Osteocyte (in vitro differentiated cells): Measurements from ENCODE around the gene GMDS. TPM values are rescaled to one million over a fixed set of nuclear protein-coding genes. Genes with fewer than 3 reads are reported as not detected.

Experiments used
- DNase-seq: peaks from one replicate; pipeline ENCODE4 v3.0.0; 2021; ENCODE audit warnings: mixed read lengths; ENCODE audit not compliant: unreplicated experiment; ENCODE audit errors: extremely low spot score
- H3K27ac Mint-ChIP-seq: one replicate; pipeline ENCODE4 v1.8.0; 2021; ENCODE audit warnings: mild to moderate bottlenecking, mixed read lengths; ENCODE audit not compliant: unreplicated experiment
- H3K27me3 Mint-ChIP-seq: one replicate; pipeline ENCODE4 v1.8.0; 2021; ENCODE audit warnings: mixed read lengths; ENCODE audit not compliant: unreplicated experiment
- H3K36me3 Mint-ChIP-seq: one replicate; pipeline ENCODE4 v1.8.0; 2021; ENCODE audit warnings: mixed read lengths; ENCODE audit not compliant: unreplicated experiment
- H3K4me1 Mint-ChIP-seq: one replicate; pipeline ENCODE4 v1.8.0; 2021; ENCODE audit warnings: mixed read lengths; ENCODE audit not compliant: unreplicated experiment
- H3K4me3 Mint-ChIP-seq: one replicate; pipeline ENCODE4 v1.8.0; 2021; ENCODE audit warnings: mild to moderate bottlenecking, moderate library complexity, mixed read lengths; ENCODE audit not compliant: unreplicated experiment
- H3K9me3 Mint-ChIP-seq: one replicate; pipeline ENCODE4 v1.8.0; 2021; ENCODE audit warnings: mixed read lengths; ENCODE audit not compliant: unreplicated experiment
- CTCF ChIP-seq: fragments of 200-600 bp; sonication (generic); IDR thresholded peaks from 2 replicates; pipeline ENCODE4 v1.5.0; 2021; ENCODE audit warnings: antibody characterized with exemption, mild to moderate bottlenecking, moderate library complexity
- total RNA-seq: library from RNA; stranded (reverse); gene quantifications from 2 replicates; pipeline ENCODE4 v1.2.1, GENCODE V29; 2021

GMDS gene
- total RNA-seq, 1 donor from 2014 or later = 30.7 TPM

- peaks cover 7% of the 10 kb centered on the region for H3K9me3 Mint-ChIP-seq
- H3K36me3 Mint-ChIP-seq = peaks cover 14% of the 10 kb centered on the region
- H3K4me3 Mint-ChIP-seq = no peak overlapping the region
- no peak overlapping the region for H3K27ac Mint-ChIP-seq
- TF ChIP-seq CTCF = no peak
- H3K27me3 Mint-ChIP-seq = no peaks in the 10 kb centered on the region
- no peaks in the 10 kb centered on the region for H3K4me1 Mint-ChIP-seq
- DNase-seq = no peak
Observed at GRCh38 chr6:1735239-1735803, 510.1 kb downstream of the GMDS start.

- H3K4me3 Mint-ChIP-seq = no peak overlapping the region
- H3K4me1 Mint-ChIP-seq = no peaks in the 10 kb centered on the region
- no peak for TF ChIP-seq CTCF
- no peak overlapping the region for H3K27ac Mint-ChIP-seq
- peaks cover 15% of the 10 kb centered on the region for H3K36me3 Mint-ChIP-seq
- H3K9me3 Mint-ChIP-seq = peaks cover 7% of the 10 kb centered on the region
- no peaks in the 10 kb centered on the region for H3K27me3 Mint-ChIP-seq
- no peak for DNase-seq
Observed at GRCh38 chr6:1730882-1731281, 514.5 kb downstream of the GMDS start.

- TF ChIP-seq CTCF = no peak
- no peak for DNase-seq
Observed at GRCh38 chr6:1729750-1730140, 515.7 kb downstream of the GMDS start.

GRCh38 chr6:1729133-1729749 lies 516.2 kb downstream of the GMDS start:
- Mint-ChIP-seq H3K4me1 (peaks cover 8% of the 10 kb centered on the region), H3K9me3 (peaks cover 7% of the 10 kb centered on the region), H3K4me3 (no peak overlapping the region), H3K36me3 (peaks cover 26% of the 10 kb centered on the region), H3K27ac (no peak overlapping the region), H3K27me3 (no peaks in the 10 kb centered on the region)
- no peak for TF ChIP-seq CTCF
- DNase-seq = peak; percentile 68

More at GRCh38 chr6:1729750-1730140, 515.7 kb downstream of the GMDS start:
- Mint-ChIP-seq H3K4me3 (no peak overlapping the region), H3K4me1 (peaks cover 4% of the 10 kb centered on the region), H3K27ac (no peak overlapping the region), H3K27me3 (no peaks in the 10 kb centered on the region), H3K9me3 (peaks cover 7% of the 10 kb centered on the region), H3K36me3 (peaks cover 23% of the 10 kb centered on the region)

- TF ChIP-seq CTCF = no peak
- H3K27ac Mint-ChIP-seq = no peak overlapping the region
- DNase-seq = no peak
- H3K4me1 Mint-ChIP-seq = peaks cover 12% of the 10 kb centered on the region
- no peak overlapping the region for H3K4me3 Mint-ChIP-seq
- H3K9me3 Mint-ChIP-seq = peaks cover 7% of the 10 kb centered on the region
- H3K27me3 Mint-ChIP-seq = no peaks in the 10 kb centered on the region
- H3K36me3 Mint-ChIP-seq = peaks cover 23% of the 10 kb centered on the region
Observed at GRCh38 chr6:1726341-1726768, 519.0 kb downstream of the GMDS start.
